Esophagus muscularis mucosa (tissue), 4 donors: Measurements from ENCODE around the gene CPNE1. TPM values are rescaled to one million over a fixed set of nuclear protein-coding genes. Genes with fewer than 3 reads are reported as not detected.
"Not testable (repeated sequence)": the region's sequence is repeated elsewhere in the genome, so short reads cannot be mapped to it uniquely, and the experiment has no call there.

Experiments used
- DNase-seq: peaks from one replicate; pipeline ENCODE4 v3.0.0-alpha.2; 2017; ENCODE audit errors: extremely low spot score
- H3K27ac ChIP-seq, 4 donors: fragments of 200-600 bp; sonication (generic); replicated peaks in 1 of 4; 1 replicate in 3 of 4; 2 replicates in 1 of 4; pipeline ENCODE4 v1.5.1; 2016 to 2019; ENCODE audit warnings: mild to moderate bottlenecking in 1 of 4
- H3K27me3 ChIP-seq, 4 donors: fragments of 200-600 bp; sonication (generic); one replicate each; pipeline versions ENCODE4 v1.5.1 to v1.6.0; 2016 to 2019
- H3K36me3 ChIP-seq, 4 donors: fragments of 200-600 bp; sonication (generic); one replicate each; pipeline ENCODE4 v1.5.1; 2016 to 2019
- H3K4me1 ChIP-seq, 4 donors: fragments of 200-600 bp; sonication (generic); one replicate each; pipeline ENCODE4 v1.5.1; 2016 to 2019
- H3K4me3 ChIP-seq, 4 donors: fragments of 200-600 bp; sonication (generic); 1 replicate in 2 of 4; 2 replicates in 2 of 4; pipeline ENCODE4 v1.5.1; 2016 to 2019; ENCODE audit warnings: mild to moderate bottlenecking in 4 of 4, moderate library complexity in 1 of 4
- H3K9me3 ChIP-seq, 4 donors: fragments of 200-600 bp; sonication (generic); 1 replicate in 3 of 4; 2 replicates in 1 of 4; pipeline ENCODE4 v1.5.1; 2016 to 2019
- CTCF ChIP-seq, 3 experiments: fragments of 200-600 bp in 2 of 3; fragments of 450-650 bp in 1 of 3; sonication (generic) in 2 of 3; IDR thresholded peaks; one replicate each; pipeline ENCODE4 v1.5.1; 2017 to 2019; ENCODE audit warnings: antibody characterized with exemption in 3 of 3, mild to moderate bottlenecking in 2 of 3, moderate library complexity in 1 of 3
- EP300 ChIP-seq: sonication (generic); formaldehyde crosslinking; IDR thresholded peaks from one replicate; pipeline ENCODE4 v1.6.1; 2017; ENCODE audit warnings: antibody characterized with exemption
- POLR2A ChIP-seq: fragments of 450-650 bp; IDR thresholded peaks from one replicate; pipeline ENCODE4 v1.6.1; 2017; ENCODE audit warnings: antibody characterized with exemption, moderate library complexity, mild to moderate bottlenecking, low read depth
- POLR2AphosphoS5 ChIP-seq, 2 donors: sonication (generic); formaldehyde crosslinking; IDR thresholded peaks; one replicate each; pipeline ENCODE4 v1.6.1; 2017; ENCODE audit warnings: antibody characterized with exemption in 2 of 2
- WGBS: methylation state at CpG from one replicate; pipeline ENCODE4 v1.1.5; 2018; 5-methylcytosine and 5-hydroxymethylcytosine counted together
- intact Hi-C: fragments of 100-400 bp; cut with DNase I; formaldehyde crosslinking; loops from one replicate; pipeline ENCODE4 v1.15.1; 2023
- total RNA-seq, 4 donors: library from RNA; depleted of rRNA; stranded (reverse); fragments of >200 nt; gene quantifications; one replicate each; pipeline versions ENCODE4 v1.1.0 to v1.2.1, GENCODE V29; 2016

Gene CPNE1
- total RNA-seq, 4 donors from 2014 or later = 23.0 to 148 (median 99.9) TPM

- not testable (repeated sequence) for H3K9me3 ChIP-seq, H3K27ac ChIP-seq, DNase-seq, H3K27me3 ChIP-seq, H3K4me3 ChIP-seq
- WGBS = 81% methylated on average over 11 of the region's 11 CpGs
- peaks cover 6 to 40% (median 29%) of the 10 kb centered on the region in 4 donors for H3K4me1 ChIP-seq
- intact Hi-C loops = loop anchor here (10.0 kb wide), 1 partner anchor 179 kb away; no protein-coding TSS in a partner anchor
- peak in 1 of 2 donors; percentile 8 for TF ChIP-seq POLR2AphosphoS5 (IDR thresholded peaks at IDR 0.05)
- peaks cover 41 to 98% (median 86%) of the 10 kb centered on the region in 4 donors for H3K36me3 ChIP-seq
Observed at GRCh38 chr20:35705894-35706293, 41.2 kb upstream of the CPNE1 start.

GRCh38 chr20:35704514-35705261, 40.0 kb upstream of the CPNE1 start:
- no peak for DNase-seq
- TF ChIP-seq POLR2AphosphoS5 (IDR thresholded peaks at IDR 0.05) = no peak
- TF ChIP-seq EP300 = no peak
- no peak for TF ChIP-seq POLR2A
- TF ChIP-seq CTCF (IDR thresholded peaks at IDR 0.05) = no peak
- intact Hi-C loops = loop anchor here (10.0 kb wide), 1 partner anchor 180 kb away; no protein-coding TSS in a partner anchor
- H3K4me1 ChIP-seq = peaks cover 11 to 40% (median 27%) of the 10 kb centered on the region in 4 donors
- H3K9me3 ChIP-seq = no peaks in the 10 kb centered on the region
- H3K4me3 ChIP-seq = no peak overlapping the region
- peaks cover 41 to 89% (median 76%) of the 10 kb centered on the region in 4 donors for H3K36me3 ChIP-seq
- no peaks in the 10 kb centered on the region for H3K27me3 ChIP-seq
- WGBS = 81% methylated on average over 5 of the region's 5 CpGs
- no peak overlapping the region for H3K27ac ChIP-seq

GRCh38 chr20:35702824-35703695, 38.4 kb upstream of the CPNE1 start:
- intact Hi-C loops = loop anchor here (10.0 kb wide), 1 partner anchor 182 kb away; no protein-coding TSS in a partner anchor
- Histone ChIP-seq H3K36me3 (peaks cover 41 to 73% (median 66%) of the 10 kb centered on the region in 4 donors), H3K27ac (peak overlapping the region in 2 of 4 donors; percentile 0 to 17), H3K9me3 (no peaks in the 10 kb centered on the region), H3K4me3 (no peak overlapping the region), H3K4me1 (peaks cover 11 to 39% (median 22%) of the 10 kb centered on the region in 4 donors), H3K27me3 (no peaks in the 10 kb centered on the region)
- DNase-seq = no peak
- WGBS = 57% methylated on average over 4 of the region's 4 CpGs
- TF ChIP-seq CTCF (IDR thresholded peaks at IDR 0.05) = no peak
- TF ChIP-seq POLR2A = no peak
- no peak for TF ChIP-seq EP300
- TF ChIP-seq POLR2AphosphoS5 (IDR thresholded peaks at IDR 0.05) = no peak

GRCh38 chr20:35702051-35702823, 37.5 kb upstream of the CPNE1 start:
- H3K4me3 ChIP-seq = no peak overlapping the region
- DNase-seq = no peak
- H3K27me3 ChIP-seq = no peaks in the 10 kb centered on the region
- 72% methylated on average over 12 of the region's 12 CpGs for WGBS
- peak overlapping the region in 3 of 4 donors; percentile 15 to 93 (median 17) for H3K27ac ChIP-seq
- TF ChIP-seq EP300 = no peak
- no peak for TF ChIP-seq CTCF (IDR thresholded peaks at IDR 0.05)
- TF ChIP-seq POLR2AphosphoS5 (IDR thresholded peaks at IDR 0.05) = no peak
- TF ChIP-seq POLR2A = no peak
- no peaks in the 10 kb centered on the region for H3K9me3 ChIP-seq
- intact Hi-C loops = loop anchor here (10.0 kb wide), 1 partner anchor 183 kb away; no protein-coding TSS in a partner anchor
- peaks cover 19 to 47% (median 30%) of the 10 kb centered on the region in 4 donors for H3K4me1 ChIP-seq
- peaks cover 41 to 66% (median 62%) of the 10 kb centered on the region in 4 donors for H3K36me3 ChIP-seq
